Kidney capillary endothelial cell (primary cell): ENCODE data around the gene RRP1B.
"Not testable (repeated sequence)": the region's sequence is repeated elsewhere in the genome, so short reads cannot be mapped to it uniquely, and the experiment has no call there.

Experiments
- DNase-seq: peaks from one replicate; pipeline ENCODE4 v3.0.0-alpha.2; 2018; ENCODE audit warnings: low spot score

The RRP1B gene

DNA sequence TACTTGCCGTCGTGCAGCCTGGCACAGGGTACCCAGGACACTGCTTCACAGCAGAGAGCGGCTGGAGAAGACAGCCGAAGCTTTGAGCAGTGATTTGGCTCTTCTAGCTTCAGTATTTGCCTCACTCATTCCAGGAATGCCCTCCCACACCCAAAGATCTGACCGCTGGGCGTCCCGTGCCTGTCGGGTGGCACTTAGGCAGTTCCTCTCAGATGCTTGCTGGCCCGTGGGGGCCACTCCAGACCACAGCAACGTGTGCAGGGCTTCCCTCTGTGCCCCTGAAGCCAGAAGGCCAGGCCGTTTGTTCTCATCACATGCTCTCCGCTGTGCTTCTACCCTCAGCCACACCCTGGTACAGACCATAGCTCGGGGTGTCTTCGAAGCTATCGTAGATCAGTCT is 17.0 kb downstream of the RRP1B start:
- no peak for DNase-seq

DNA sequence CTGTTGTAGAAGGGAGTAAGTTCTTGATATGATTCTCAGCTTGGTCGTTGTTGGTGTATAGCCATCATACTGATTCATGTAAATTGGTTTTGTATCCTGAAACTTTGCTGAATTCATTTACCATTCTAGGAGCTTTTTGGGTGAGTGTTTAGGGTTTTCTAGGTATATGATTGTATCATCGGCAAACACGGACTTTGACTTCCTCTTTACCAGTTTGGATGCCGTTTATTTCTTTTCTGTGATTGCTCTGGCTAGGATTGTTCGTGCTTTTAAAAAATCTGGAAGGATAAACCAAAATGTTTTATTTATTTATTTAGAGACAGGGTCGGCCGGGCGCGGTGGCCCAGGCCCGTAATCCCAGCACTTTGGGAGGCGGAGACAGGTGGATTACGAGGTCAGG is 20.6 kb downstream of the RRP1B start:
- DNase-seq = no peak

DNA sequence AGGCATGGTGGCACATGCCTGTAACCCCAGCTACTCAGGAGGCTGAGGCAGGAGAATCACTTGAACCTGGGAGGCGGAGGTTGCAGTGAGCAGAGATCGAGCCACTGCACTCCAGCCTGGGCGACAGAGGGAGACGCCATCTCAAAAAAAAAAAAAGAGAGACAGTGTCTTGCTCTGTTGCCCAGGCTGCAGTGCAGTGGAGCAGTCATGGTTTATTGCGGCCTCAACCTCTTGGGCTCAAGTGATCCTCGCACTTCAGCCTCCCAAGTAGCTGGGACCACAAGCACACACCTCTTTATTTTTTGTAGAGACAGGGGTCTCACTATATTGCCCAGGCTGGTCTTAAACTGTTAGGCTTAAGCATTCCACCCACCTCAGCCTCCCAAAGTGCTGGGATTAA is 21.1 kb downstream of the RRP1B start:
- DNase-seq = not testable (repeated sequence)

DNA sequence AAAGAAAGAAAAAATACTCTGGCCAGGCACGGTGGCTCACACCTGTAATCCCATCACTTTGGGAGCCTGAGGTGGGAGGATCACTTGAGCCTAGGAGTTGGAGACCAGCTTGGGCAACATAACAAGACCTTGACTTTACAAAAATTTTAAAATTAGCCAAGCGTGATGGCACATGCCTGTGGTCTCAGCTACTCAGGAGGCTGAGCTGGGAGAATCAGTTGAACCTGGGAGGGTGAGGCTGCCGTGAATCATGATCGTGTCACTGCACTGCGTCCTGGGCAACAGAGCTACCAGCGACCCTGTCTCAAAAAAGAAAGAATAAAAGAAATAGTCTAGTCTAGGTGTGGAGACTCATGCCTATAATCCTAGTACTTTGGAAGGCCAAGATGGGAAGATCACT is 22.3 kb downstream of the RRP1B start:
- no peak for DNase-seq

DNA sequence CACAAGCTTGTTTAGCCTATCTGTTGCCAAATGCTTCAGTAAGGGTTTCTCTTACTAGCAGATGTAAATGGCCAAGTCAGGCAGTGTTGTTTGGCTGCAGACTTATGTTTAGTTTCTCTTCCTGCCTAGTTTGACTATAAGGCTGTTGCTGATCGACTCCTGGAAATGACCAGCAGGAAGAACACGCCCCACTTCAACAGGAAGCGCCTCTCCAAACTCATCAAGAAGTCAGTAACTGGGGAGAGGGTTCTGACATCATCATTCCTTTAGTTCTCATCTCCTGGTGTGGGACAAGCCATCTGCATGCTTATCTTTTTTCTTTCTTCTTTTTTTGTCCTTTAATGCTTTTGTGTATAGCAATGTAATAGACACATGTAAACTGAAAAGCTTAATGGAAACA is 25.1 kb downstream of the RRP1B start:
- peak; percentile 79 for DNase-seq

- no peak for DNase-seq
Measured at GRCh38 chr21:43686811-43687565, 27.6 kb downstream of the RRP1B start.

DNA sequence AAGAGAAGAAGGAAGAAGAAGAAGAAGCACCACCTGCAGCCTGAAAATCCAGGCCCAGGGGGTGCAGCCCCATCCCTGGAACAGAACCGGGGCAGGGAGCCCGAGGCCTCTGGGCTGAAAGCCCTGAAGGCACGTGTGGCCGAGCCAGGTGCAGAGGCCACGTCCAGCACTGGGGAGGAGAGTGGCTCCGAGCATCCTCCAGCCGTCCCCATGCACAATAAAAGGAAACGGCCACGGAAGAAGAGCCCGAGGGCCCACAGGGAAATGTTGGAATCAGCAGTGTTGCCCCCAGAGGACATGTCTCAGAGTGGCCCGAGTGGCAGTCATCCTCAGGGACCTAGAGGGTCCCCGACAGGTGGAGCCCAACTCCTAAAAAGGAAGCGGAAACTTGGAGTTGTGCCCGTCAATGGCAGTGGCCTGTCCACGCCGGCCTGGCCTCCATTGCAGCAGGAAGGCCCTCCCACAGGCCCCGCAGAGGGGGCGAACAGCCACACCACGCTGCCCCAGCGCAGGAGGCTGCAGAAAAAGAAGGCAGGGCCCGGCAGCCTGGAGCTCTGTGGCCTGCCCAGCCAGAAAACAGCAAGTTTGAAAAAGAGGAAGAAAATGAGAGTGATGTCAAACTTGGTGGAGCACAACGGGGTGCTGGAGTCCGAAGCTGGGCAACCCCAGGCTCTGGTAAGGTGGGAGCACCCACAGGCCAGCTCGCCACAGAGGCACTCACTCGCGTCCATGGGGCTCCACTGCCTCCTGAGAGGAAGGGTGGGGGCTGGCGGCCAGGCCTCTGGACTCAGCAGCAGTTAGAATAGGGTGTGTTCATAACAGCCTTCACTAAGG is 28.4 kb downstream of the RRP1B start:
- DNase-seq = no peak

DNA sequence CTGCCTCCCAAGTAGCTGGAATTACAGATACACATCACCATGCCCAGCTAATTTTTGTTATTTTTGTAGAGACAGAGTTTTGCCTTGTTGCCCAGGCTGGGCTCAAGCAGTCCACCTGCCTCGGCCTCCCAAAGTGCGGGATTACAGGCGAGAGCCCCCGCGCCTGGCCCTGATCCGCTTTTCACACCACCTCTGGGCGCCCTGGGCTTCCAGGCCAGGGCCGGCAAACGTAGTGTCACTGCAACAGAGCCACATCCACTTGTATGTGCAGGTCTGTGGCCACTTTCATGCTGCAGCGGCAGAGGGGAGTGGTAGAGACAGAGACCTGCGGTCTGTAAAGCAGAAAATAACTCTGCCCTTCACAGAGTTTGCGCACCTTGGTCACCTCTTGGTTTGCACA is 29.5 kb downstream of the RRP1B start:
- DNase-seq = no peak

DNA sequence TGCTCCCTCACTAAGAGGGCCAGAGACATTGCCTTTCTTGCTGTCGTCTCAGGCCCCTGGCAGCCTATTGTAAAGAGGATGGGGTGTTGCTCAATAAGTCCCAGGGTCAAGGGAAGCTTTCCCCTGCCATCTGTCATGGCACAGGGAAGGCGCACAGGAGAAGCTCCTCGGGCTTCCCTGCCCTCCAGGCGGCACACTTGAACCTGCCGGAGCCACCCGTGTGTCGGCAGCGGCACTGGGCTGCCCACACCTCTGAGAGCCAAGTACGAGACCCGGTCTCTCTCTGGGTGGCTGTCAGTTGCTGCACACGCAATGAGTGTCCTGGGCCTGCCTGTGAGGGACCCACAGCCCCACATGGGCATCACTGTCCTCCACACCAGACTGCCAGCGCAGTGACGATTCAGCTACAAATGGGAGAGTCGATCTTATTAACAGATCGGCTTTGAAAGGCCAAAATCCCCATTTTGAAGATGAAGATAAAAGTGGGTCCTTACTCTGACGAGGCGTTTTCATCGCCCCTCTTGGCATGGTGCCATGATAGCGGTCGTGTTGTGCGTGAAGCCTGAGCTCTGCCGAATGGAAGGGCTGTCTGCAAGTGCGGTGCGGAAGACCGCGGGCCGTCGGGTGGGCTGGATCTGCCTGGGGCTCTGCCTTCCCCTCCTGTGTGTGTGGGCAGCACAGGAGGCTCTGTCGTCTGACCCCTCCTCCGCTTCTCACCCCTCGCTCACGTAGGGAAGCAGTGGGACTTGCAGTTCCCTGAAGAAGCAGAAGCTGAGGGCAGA is 30.4 kb downstream of the RRP1B start:
- DNase-seq = no peak

DNA sequence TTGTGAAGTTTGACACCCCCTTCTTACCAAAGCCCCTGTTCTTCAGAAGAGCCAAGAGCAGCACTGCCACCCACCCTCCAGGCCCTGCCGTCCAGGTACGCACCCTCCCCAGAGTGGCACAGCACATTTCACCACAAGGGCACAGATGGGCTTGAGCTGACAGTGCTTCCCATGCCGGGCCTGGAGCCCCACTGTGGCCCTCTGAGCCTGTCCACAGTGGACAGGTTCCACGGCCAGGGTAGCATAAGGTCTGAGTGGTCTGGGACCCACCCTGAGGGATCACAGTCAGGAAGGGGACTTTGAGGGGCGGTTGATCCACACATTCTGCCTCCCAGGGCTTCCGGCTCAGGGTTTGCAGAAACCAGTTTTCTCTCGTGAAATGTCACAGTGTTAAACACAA is 31.0 kb downstream of the RRP1B start:
- DNase-seq = no peak

DNA sequence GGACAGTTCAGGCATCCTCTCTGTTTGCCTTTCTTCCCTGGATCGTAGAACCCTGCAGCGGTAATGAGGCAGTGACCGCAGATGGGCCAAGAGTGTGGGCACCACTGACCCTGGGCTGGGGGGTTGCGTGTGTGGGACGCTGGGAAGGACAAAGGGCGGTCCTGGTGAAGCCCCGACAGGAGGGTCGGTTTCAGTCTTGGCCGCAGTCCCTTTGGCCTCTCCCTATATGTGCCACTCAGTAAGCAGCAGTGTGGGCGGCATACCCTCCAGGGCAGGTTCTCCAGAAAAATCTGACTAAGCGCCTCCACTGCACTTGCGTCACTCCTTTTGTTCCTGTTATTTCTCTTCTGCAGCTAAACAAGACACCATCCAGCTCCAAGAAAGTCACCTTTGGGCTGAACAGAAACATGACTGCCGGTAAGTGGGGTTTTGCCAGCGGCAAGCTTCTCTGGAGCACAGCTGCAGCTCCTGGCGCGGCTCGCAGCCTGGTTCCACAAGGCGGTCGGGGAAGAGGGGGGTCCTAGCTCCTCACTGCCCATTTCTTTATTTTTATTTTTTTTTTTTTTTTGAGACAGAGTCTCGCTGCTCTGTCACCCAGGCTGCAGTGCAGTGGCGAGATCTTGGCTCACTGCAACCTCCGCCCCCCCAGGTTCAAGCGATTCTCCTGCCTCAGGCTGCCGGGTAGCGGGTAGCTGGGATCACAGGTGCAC is 31.9 kb downstream of the RRP1B start:
- no peak for DNase-seq

- DNase-seq = no peak
Measured at GRCh38 chr21:43691801-43692200, 32.4 kb downstream of the RRP1B start.

DNA sequence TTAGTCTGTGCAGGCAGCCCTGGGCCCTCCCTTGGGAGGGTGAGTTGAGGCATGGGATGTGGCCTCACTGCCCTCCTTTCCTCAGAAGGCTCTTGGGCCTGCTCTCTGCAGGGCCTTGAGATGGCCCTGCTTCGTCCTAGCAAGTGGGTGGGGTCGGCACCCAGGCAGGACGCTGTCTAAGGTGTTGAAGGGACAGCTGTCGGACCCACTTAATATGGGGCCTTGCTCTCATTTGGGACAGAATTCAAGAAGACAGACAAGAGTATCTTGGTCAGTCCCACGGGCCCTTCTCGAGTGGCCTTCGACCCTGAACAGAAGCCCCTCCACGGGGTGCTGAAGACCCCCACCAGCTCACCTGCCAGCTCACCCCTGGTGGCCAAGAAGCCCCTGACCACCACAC is 33.6 kb downstream of the RRP1B start:
- no peak for DNase-seq

- no peak for DNase-seq
Measured at GRCh38 chr21:43693981-43694380, 34.6 kb downstream of the RRP1B start.

DNA sequence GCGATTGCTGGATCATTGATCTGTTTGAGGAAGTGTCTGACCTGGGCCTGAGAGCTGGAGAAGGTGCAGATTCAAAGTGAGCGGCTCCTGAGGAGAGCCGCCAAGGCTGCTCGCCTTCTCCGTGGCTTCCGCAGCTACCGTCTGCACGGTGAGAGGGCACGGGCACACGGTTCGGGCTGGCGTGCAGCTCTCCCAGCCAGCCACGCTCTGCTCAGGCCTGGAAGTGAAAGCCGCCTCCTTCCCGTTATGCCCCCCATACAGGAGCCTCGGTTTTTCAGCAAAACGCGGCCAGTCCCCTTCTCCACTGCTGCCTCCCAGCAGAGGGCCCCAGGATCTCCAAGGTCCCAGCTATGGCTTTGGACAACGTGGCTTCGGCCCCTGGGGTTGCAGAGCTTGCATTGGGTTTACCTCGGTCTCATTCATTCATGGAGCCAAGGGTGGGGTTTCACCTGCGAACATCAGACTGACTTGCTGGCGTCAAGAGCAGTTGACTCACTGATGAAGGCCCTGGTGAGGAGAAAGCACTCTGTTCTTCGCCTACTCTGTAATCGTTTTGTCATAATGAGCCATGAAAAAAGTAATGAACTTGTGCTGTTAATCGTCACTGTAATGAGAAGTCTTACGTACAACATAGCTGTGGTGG is 35.2 kb downstream of the RRP1B start:
- DNase-seq = no peak

DNA sequence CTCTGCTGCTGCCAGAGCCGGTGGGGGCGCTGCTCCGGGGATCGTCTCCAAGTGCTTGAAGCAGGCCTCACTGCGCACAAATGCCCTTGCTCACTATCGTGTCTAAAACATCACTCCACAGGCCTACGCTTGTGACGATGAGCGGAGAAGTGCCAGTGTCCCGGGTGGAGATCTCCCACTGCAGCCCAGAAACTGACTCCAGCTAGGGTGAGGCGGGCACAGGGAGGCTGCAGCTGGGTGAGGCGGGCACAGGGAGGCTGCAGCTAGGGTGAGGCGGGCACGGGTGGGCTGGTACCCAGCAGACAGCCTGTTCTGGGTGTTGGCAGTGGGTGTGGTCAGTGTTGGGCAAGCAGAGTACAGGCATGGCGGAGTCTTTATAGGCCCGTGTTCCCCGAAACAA is 36.9 kb downstream of the RRP1B start:
- no peak for DNase-seq

DNA sequence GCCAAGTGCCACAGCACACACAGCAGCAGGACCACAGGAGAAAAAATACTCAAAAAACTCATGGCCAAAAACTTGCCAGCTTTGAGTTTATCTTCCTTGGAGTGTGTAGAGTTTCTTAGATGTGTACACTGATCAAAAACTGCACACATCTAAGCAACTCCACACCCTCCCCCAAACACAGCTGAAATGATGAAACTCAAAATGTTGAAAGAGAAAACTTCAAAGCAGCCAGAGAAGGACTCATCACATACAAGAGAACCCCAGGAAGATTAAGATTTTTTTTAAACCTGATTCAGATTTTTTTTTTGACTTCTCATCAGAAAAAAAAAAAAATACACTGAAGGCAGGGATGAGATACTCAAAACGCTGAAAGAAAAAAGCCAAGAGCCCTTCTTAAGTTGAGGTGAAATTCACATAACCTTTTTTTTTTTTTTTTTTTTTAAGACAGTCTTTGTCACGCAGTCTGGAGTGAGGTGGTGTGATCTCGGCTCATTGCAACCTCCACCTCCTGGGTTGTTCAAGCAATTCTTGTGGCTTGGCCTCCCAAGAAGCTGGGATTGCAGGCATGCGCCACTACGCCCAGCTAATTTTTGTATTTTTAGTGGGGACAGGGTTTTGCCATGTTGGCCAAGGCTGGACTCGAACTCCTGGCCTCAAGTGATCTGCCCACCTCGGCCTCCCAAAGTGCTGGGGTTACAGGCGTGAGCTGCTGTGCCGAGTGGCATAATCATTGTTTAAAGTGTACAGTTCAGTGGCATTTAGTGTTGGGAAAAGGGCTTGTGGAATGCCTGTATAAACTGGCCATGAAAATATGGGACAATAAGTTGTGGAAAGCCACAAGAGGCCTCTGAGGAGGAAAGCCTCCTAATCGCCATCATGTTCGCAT is 38.6 kb downstream of the RRP1B start:
- DNase-seq = no peak

DNA sequence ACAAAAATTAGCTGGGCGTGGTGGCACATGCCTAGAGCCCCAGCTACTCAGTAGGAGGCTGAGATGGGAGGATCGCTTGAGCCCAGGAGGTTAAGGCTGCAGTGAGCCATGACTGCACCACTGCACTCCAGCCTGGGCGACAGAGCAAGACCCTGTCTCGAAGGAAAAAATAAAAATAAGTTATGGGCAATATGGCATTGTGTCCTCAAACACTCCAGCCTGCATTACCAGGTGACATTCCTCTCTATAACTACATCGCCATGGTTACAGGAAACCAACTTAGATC is 40.1 kb downstream of the RRP1B start:
- not testable (repeated sequence) for DNase-seq

- DNase-seq = no peak
Measured at GRCh38 chr21:43699933-43700599, 40.7 kb downstream of the RRP1B start.
